GM12875 (cell line): ENCODE data around the gene MACF1.

Experiments used
- H3K4me3 ChIP-seq: one replicate; pipeline ENCODE4 v1.5.1; 2011; ENCODE audit warnings: low read depth, low read length, control low read depth
- CTCF ChIP-seq: IDR thresholded peaks from 2 replicates; pipeline ENCODE4 v1.5.1; 2011; ENCODE audit warnings: low read depth, mild to moderate bottlenecking, control low read depth, inconsistent platforms, low read length, moderate library complexity, borderline replicate concordance; ENCODE audit not compliant: insufficient read depth

MACF1 gene

DNA sequence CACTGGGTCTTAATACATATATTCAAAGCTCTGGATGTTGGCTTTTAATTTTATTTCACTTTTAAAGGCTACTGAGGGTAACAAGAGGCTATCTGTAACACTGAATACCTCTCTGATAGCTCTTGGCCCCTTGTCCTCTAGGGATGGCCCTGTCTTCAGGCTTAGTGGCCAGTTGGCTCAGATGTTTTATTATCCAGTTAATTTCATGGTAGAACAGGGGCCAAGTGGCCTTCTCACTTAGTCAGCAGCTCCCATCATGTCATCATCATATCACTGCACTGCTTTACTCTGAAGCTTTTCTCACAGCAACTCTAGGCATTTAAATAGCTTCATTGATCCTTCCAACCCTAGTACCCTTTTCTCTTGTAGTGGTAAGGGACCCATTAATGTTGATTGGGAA is 40.2 kb upstream of the MACF1 start:
- no peak overlapping the region for H3K4me3 ChIP-seq
- TF ChIP-seq CTCF = no peak

DNA sequence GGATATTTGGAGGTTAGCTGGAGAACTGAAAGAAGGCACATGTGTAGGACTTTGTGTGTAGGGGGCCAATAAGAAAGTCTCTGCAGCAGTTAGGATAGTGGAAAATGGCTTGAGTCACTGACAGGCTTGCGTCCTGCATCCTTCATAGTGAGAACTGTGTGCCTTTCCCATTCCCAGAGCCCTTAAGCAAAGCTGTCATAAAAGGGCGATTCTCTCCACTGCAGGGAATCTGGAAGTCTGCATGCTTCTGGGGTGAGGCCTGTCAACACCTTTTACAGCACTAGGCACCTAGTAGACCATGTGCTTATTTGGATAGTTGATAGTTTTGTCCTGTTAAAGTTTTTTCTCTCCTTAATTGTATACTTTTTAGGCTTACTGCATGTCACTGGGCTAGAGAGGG is 39.4 kb upstream of the MACF1 start:
- H3K4me3 ChIP-seq = no peak overlapping the region
- no peak for TF ChIP-seq CTCF

DNA sequence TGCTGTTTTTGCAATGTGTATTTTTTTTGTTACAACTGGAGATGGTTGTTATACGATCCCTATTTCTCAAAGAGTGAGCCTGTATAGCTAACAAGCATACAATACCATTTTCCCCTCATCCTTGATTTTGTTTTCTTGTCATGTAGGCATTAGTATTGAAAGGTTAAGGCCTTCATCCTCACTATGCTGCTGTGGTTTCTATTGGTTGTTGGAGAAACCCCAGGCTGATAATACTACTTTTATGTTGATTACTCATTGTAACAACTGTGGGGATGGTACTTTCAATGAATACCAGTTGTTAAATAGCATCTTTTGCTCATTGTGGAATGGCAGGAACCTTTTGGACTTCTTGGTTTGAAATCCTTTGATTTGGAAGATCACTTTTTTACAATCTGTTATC is 39.0 kb upstream of the MACF1 start:
- TF ChIP-seq CTCF = no peak
- H3K4me3 ChIP-seq = no peak overlapping the region

- H3K4me3 ChIP-seq = no peak overlapping the region
- TF ChIP-seq CTCF = no peak
Observed at GRCh38 chr1:39167632-39168209, 36.8 kb upstream of the MACF1 start.

DNA sequence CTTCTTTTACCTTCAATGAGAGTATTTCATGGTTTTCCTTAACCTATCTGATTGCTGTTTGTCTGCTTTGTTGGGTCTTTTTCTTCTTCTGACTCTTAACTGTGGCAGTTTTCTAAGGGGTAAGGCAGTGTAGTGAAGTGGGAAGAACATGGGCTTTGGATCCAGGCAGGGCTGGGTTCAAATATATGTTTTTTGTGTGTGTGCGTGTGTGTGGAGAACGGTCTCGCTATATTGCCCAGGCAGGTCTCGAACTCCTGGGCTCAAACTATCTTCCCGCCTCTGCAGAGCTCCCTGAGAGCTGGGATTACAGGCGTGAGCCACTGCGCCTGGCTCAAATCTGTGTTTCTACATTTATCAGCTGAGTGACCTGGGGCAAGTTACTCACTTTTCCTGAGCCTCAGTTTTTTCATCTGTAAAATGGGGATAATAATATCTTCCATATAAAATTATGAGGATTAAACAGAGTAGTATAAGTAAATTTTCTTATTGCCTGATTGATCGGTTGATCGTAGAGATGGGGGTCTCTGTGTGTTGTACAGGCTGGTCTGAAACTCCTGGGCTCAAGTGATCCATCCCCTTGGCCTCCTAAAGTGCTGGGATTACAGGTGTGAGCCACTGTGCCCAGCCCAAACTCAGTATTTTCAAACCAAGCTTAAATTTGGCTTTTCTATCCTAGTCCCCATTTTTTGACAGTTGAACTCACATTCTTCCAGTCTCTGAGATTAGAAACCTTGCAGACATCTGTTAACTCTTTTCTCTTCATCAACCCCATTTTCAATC is 36.0 kb upstream of the MACF1 start:
- TF ChIP-seq CTCF = no peak
- no peak overlapping the region for H3K4me3 ChIP-seq

GRCh38 chr1:39170731-39171667 is 33.5 kb upstream of the MACF1 start:
- H3K4me3 ChIP-seq = no peak overlapping the region

More at GRCh38 chr1:39170731-39171667, 33.5 kb upstream of the MACF1 start:
- no peak for TF ChIP-seq CTCF
